ENCODE measurements around the gene CYP8B1. TPM values are rescaled to one million over a fixed set of nuclear protein-coding genes. Genes with fewer than 3 reads are reported as not detected.

CYP8B1 gene
- total and polyA plus RNA-seq, 5 donors = 0.02 to 0.14 TPM; not detected in 3

GRCh38 chr3:42836150-42837123 lies 39.2 kb downstream of the CYP8B1 start:
- Histone ChIP-seq H3K27me3 (ENCODE audit: control insufficient read depth, insufficient read depth) (no peaks in the 10 kb centered on the region), H3K4me1 (ENCODE audit: control insufficient read depth, insufficient read depth, low read length) (peaks cover under 1% of the 10 kb centered on the region), H3K27ac (ENCODE audit: low read length) (no peak overlapping the region), H3K4me3 (ENCODE audit: low read length) (no peak overlapping the region), H3K9me3 (ENCODE audit: control insufficient read depth, low read length) (no peaks in the 10 kb centered on the region)
- intact Hi-C loops (cut with DNase I) = loop anchor here in 2 of 4 donors (10.0 kb wide), 1 partner anchor 52 kb away; no protein-coding TSS in a partner anchor
- 76% methylated on average over 5 of the region's 5 CpGs for WGBS
- DNase-seq (no peak), ATAC-seq (no peak)

GRCh38 chr3:42831321-42831713 lies 44.4 kb downstream of the CYP8B1 start:
- Histone ChIP-seq H3K9me3 (ENCODE audit: control insufficient read depth, low read length) (no peaks in the 10 kb centered on the region), H3K27me3 (ENCODE audit: control insufficient read depth, insufficient read depth) (no peaks in the 10 kb centered on the region), H3K4me1 (ENCODE audit: control insufficient read depth, insufficient read depth, low read length) (peaks cover 3% of the 10 kb centered on the region), H3K4me3 (ENCODE audit: low read length) (no peak overlapping the region), H3K27ac (ENCODE audit: low read length) (no peak overlapping the region)
- WGBS = 18% methylated on average over 3 of the region's 3 CpGs
- peak; percentile 64 to 84 (median 82) for DNase-seq
- intact Hi-C loops (cut with DNase I) = loop anchor here (2.0 to 10.0 kb wide), 3 partner anchors 47 to 51 kb away; no protein-coding TSS in a partner anchor
- peak; percentile 59 for ATAC-seq

GRCh38 chr3:42830437-42831320 lies 45.0 kb downstream of the CYP8B1 start:
- H3K4me3 ChIP-seq (ENCODE audit: low read length) = no peak overlapping the region
- DNase-seq (no peak), ATAC-seq (peak in 1 of 2 donors; percentile 48)
- no peaks in the 10 kb centered on the region for H3K9me3 ChIP-seq (ENCODE audit: control insufficient read depth, low read length)
- no peak overlapping the region for H3K27ac ChIP-seq (ENCODE audit: low read length)
- intact Hi-C loops (cut with DNase I) = loop anchor here (2.0 to 10.0 kb wide), 3 partner anchors 46 to 52 kb away; no protein-coding TSS in a partner anchor
- 36% methylated on average over 7 of the region's 7 CpGs for WGBS
- H3K4me1 ChIP-seq (ENCODE audit: control insufficient read depth, insufficient read depth, low read length) = peaks cover 3% of the 10 kb centered on the region
- no peaks in the 10 kb centered on the region for H3K27me3 ChIP-seq (ENCODE audit: control insufficient read depth, insufficient read depth)

DNA sequence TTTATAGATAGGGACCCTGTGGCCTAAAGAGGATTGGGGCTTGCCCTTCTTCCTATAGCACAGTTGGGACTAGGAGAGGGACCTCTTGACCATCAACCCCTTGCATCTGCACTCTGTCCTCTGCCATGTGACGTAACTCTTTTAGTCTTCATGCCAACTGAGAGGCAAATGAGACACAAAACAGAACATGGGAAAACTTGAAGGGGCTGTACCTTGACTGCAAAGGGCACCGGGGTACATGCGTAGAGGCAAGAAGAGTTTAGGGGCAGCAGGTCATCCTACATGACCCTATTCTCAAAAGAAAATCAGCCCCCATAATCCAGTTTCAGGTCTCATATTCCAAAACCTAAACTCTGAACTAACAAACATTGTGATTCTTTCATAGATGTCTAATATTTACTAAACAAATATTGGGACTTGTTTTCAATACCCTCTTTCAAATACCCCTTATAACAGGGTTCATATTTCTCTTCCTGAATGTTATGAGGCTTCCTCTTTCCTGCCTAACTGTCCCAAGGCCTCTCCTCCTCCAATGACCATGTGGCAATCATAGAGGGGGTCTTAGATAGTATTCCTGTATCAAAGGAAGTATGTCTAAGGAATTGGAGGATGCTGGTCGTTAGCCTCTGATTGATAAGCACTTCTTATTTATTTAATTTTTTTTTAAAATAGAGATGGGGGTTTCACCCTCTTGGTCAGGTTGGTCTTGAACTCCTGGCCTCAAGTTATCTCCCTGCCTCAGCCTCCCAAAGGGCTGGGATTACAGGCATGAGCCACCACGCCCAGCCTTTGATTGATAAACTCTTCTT lies 45.8 kb downstream of the CYP8B1 start:
- H3K27me3 ChIP-seq (ENCODE audit: control insufficient read depth, insufficient read depth) = no peaks in the 10 kb centered on the region
- intact Hi-C loops (cut with DNase I) = loop anchor here (2.0 to 10.0 kb wide), 3 partner anchors 45 to 52 kb away; no protein-coding TSS in a partner anchor
- DNase-seq (no peak), ATAC-seq (peak in 1 of 2 donors; percentile 14)
- H3K9me3 ChIP-seq (ENCODE audit: control insufficient read depth, low read length) = no peaks in the 10 kb centered on the region
- WGBS = 73% methylated on average over 5 of the region's 5 CpGs
- H3K4me1 ChIP-seq (ENCODE audit: control insufficient read depth, insufficient read depth, low read length) = peaks cover 3% of the 10 kb centered on the region
- H3K4me3 ChIP-seq (ENCODE audit: low read length) = no peak overlapping the region
- H3K27ac ChIP-seq (ENCODE audit: low read length) = no peak overlapping the region

GRCh38 chr3:42829083-42829627 lies 46.5 kb downstream of the CYP8B1 start:
- H3K4me1 ChIP-seq (ENCODE audit: control insufficient read depth, insufficient read depth, low read length) = peaks cover 3% of the 10 kb centered on the region
- WGBS = 85% methylated on average over 5 of the region's 5 CpGs
- intact Hi-C loops (cut with DNase I) = no loop called here
- DNase-seq = no peak
- ATAC-seq = peak in 1 of 2 donors; percentile 19
- H3K9me3 ChIP-seq (ENCODE audit: control insufficient read depth, low read length) = no peaks in the 10 kb centered on the region
- no peak overlapping the region for H3K27ac ChIP-seq (ENCODE audit: low read length)
- H3K27me3 ChIP-seq (ENCODE audit: control insufficient read depth, insufficient read depth) = no peaks in the 10 kb centered on the region
- H3K4me3 ChIP-seq (ENCODE audit: low read length) = no peak overlapping the region

- H3K4me3 ChIP-seq (ENCODE audit: low read length) = no peak overlapping the region
- H3K4me1 ChIP-seq (ENCODE audit: control insufficient read depth, insufficient read depth, low read length) = peaks cover 3% of the 10 kb centered on the region
- H3K27me3 ChIP-seq (ENCODE audit: control insufficient read depth, insufficient read depth) = no peaks in the 10 kb centered on the region
- DNase-seq (no peak), ATAC-seq (no peak)
- intact Hi-C loops (cut with DNase I) = no loop called here
- H3K9me3 ChIP-seq (ENCODE audit: control insufficient read depth, low read length) = no peaks in the 10 kb centered on the region
- 58% methylated on average over 4 of the region's 4 CpGs for WGBS
- no peak overlapping the region for H3K27ac ChIP-seq (ENCODE audit: low read length)
Measured at GRCh38 chr3:42827654-42828053, 48.0 kb downstream of the CYP8B1 start.

GRCh38 chr3:42827023-42827422 lies 48.7 kb downstream of the CYP8B1 start:
- DNase-seq (no peak), ATAC-seq (no peak)
- Histone ChIP-seq H3K9me3 (ENCODE audit: control insufficient read depth, low read length) (no peaks in the 10 kb centered on the region), H3K27me3 (ENCODE audit: control insufficient read depth, insufficient read depth) (no peaks in the 10 kb centered on the region), H3K27ac (ENCODE audit: low read length) (no peak overlapping the region), H3K4me1 (ENCODE audit: control insufficient read depth, insufficient read depth, low read length) (peaks cover 3% of the 10 kb centered on the region), H3K4me3 (ENCODE audit: low read length) (no peak overlapping the region)
- intact Hi-C loops (cut with DNase I) = no loop called here

- ATAC-seq (no peak), DNase-seq (no peak)
- Histone ChIP-seq H3K9me3 (ENCODE audit: control insufficient read depth, low read length) (no peaks in the 10 kb centered on the region), H3K27me3 (ENCODE audit: control insufficient read depth, insufficient read depth) (no peaks in the 10 kb centered on the region), H3K4me1 (ENCODE audit: control insufficient read depth, insufficient read depth, low read length) (no peaks in the 10 kb centered on the region), H3K27ac (ENCODE audit: low read length) (no peak overlapping the region), H3K4me3 (ENCODE audit: low read length) (no peak overlapping the region)
- intact Hi-C loops (cut with DNase I) = no loop called here
Measured at GRCh38 chr3:42826141-42826540, 49.5 kb downstream of the CYP8B1 start.

GRCh38 chr3:42823351-42823750 lies 52.3 kb downstream of the CYP8B1 start:
- no peak for ATAC-seq
- intact Hi-C loops (cut with DNase I) = no loop called here

GRCh38 chr3:42822828-42823227 lies 52.9 kb downstream of the CYP8B1 start:
- Histone ChIP-seq H3K27ac (ENCODE audit: low read length) (no peak overlapping the region), H3K9me3 (ENCODE audit: control insufficient read depth, low read length) (no peaks in the 10 kb centered on the region), H3K4me1 (ENCODE audit: control insufficient read depth, insufficient read depth, low read length) (no peaks in the 10 kb centered on the region), H3K27me3 (ENCODE audit: control insufficient read depth, insufficient read depth) (no peaks in the 10 kb centered on the region), H3K4me3 (ENCODE audit: low read length) (no peak overlapping the region)
- ATAC-seq (no peak), DNase-seq (no peak)
- intact Hi-C loops (cut with DNase I) = no loop called here
- WGBS = 89% methylated on average over 3 of the region's 3 CpGs

More at GRCh38 chr3:42823351-42823750, 52.3 kb downstream of the CYP8B1 start:
- Histone ChIP-seq H3K9me3 (ENCODE audit: control insufficient read depth, low read length) (no peaks in the 10 kb centered on the region), H3K27me3 (ENCODE audit: control insufficient read depth, insufficient read depth) (no peaks in the 10 kb centered on the region), H3K4me1 (ENCODE audit: control insufficient read depth, insufficient read depth, low read length) (no peaks in the 10 kb centered on the region), H3K27ac (ENCODE audit: low read length) (no peak overlapping the region), H3K4me3 (ENCODE audit: low read length) (no peak overlapping the region)
- DNase-seq = no peak
- 63% methylated on average over 2 of the region's 2 CpGs for WGBS
